HCT116 (cell line): ENCODE measurements around the gene SAMD1. TPM values are rescaled to one million over a fixed set of nuclear protein-coding genes. Genes with fewer than 3 reads are reported as not detected.

Source experiments
- ATAC-seq: fragments of 200-7000 bp; cut with Tn5 transposase; 2 replicates; pipeline ENCODE4 v1.9.1; 2020; ENCODE audit warnings: mild to moderate bottlenecking, moderate library complexity
- BruUV-seq: library from RNA; stranded (reverse); fragments of 400-500 nt; replicated peaks from 2 replicates; lab custom pipeline; 2021; lab: Mats Ljungman, UMichigan
- CTCF ChIA-PET: fragments of 300-600 bp; sonication (Branson Sonifier 250); formaldehyde crosslinking; loops from one replicate; lab custom pipeline; 2021; ENCODE audit warnings: antibody characterized with exemption; lab: Charles Lee
- POLR2A ChIA-PET: fragments of 300-600, 350-600 bp; sonication (Branson Sonifier 250); formaldehyde crosslinking; loops from one replicate; lab custom pipeline; 2021; ENCODE audit warnings: antibody characterized with exemption; lab: Charles Lee
- RAD21 ChIA-PET, 2 experiments: fragments of 300-600 bp; sonication (Branson Sonifier 250); formaldehyde crosslinking; loops; one replicate each; lab custom pipeline; 2023; ENCODE audit warnings: low total read pairs in 2 of 2; ENCODE audit not compliant: uncharacterized antibody in 2 of 2, unreplicated experiment in 2 of 2, low non-redundant PET in 1 of 2; lab: Charles Lee
- DNase-seq: peaks from one replicate; pipeline ENCODE4 v3.0.0-alpha.2; 2010; ENCODE audit warnings: low read depth, low spot score
- H2AFZ ChIP-seq: fragments of 200-600 bp; shearing (Covaris generic), sonication (generic); 2 replicates; pipeline ENCODE4 v1.6.1; 2017; ENCODE audit warnings: low read depth, mixed run types, mixed read lengths, antibody characterized with exemption, low read length; ENCODE audit not compliant: poor library complexity, severe bottlenecking
- H3K27ac ChIP-seq: 2 replicates; pipeline ENCODE4 v1.5.1; 2012; ENCODE audit warnings: low read depth, low read length
- H3K27me3 ChIP-seq: fragments of 200-600 bp; sonication (generic); 2 replicates; pipeline ENCODE4 v1.6.1; 2016; ENCODE audit warnings: mixed run types, low read length, mixed read lengths; ENCODE audit not compliant: insufficient read depth
- H3K36me3 ChIP-seq, 2 experiments: fragments of 200-500 bp in 1 of 2; fragments of 200-600 bp in 1 of 2; sonication (Bioruptor generic) in 1 of 2; sonication (generic) in 1 of 2; 2 replicates each; pipeline versions ENCODE4 v1.5.1 to v1.6.1; 2014 to 2016; ENCODE audit warnings: low read length in 2 of 2, inconsistent platforms in 1 of 2, mixed read lengths in 1 of 2, mixed run types in 1 of 2; ENCODE audit not compliant: insufficient read depth in 2 of 2, control insufficient read depth in 1 of 2
- H3K4me1 ChIP-seq, 2 experiments: fragments of 200-600 bp in 1 of 2; sonication (generic) in 1 of 2; 2 replicates each; pipeline versions ENCODE4 v1.5.1 to v1.6.1; 2012 to 2017; ENCODE audit warnings: low read length in 2 of 2, inconsistent platforms in 1 of 2, mild to moderate bottlenecking in 1 of 2, mixed read lengths in 1 of 2, mixed run types in 1 of 2, moderate library complexity in 1 of 2; ENCODE audit not compliant: insufficient read depth in 2 of 2, control insufficient read depth in 1 of 2
- H3K4me2 ChIP-seq: fragments of 200-600 bp; sonication (generic); 2 replicates; pipeline ENCODE4 v1.6.1; 2017; ENCODE audit warnings: mixed run types, low read length, mixed read lengths
- H3K4me3 ChIP-seq, 2 experiments: fragments of 200-600 bp in 1 of 2; sonication (generic) in 1 of 2; replicated peaks in 1 of 2; 2 replicates each; pipeline ENCODE4 v1.5.1; 2011 to 2016; ENCODE audit warnings: low read length in 2 of 2, control low read depth in 1 of 2, low read depth in 1 of 2, mild to moderate bottlenecking in 1 of 2, mixed read lengths in 1 of 2, mixed run types in 1 of 2
- H3K79me2 ChIP-seq: fragments of 200-600 bp; sonication (generic); 2 replicates; pipeline ENCODE4 v1.6.1; 2017; ENCODE audit warnings: mild to moderate bottlenecking, mixed run types, low read length, moderate library complexity, mixed read lengths; ENCODE audit not compliant: insufficient read depth
- H3K9ac ChIP-seq: fragments of 200-600 bp; sonication (generic); 2 replicates; pipeline ENCODE4 v1.6.1; 2016; ENCODE audit warnings: low read length, mixed read lengths
- H3K9me2 ChIP-seq: fragments of 200-600 bp; sonication (generic), shearing (Covaris generic); 2 replicates; pipeline ENCODE4 v1.6.1; 2017; ENCODE audit warnings: mixed run types, mild to moderate bottlenecking, moderate library complexity; ENCODE audit not compliant: insufficient read depth
- H3K9me3 ChIP-seq, 2 experiments: fragments of 200-500 bp in 1 of 2; fragments of 200-600 bp in 1 of 2; sonication (Bioruptor generic) in 1 of 2; sonication (generic) in 1 of 2; 2 replicates each; pipeline ENCODE4 v1.6.1; 2014 to 2017; ENCODE audit warnings: low read length in 2 of 2, mixed read lengths in 2 of 2, inconsistent platforms in 1 of 2, low read depth in 1 of 2, mild to moderate bottlenecking in 1 of 2, mixed run types in 1 of 2, moderate library complexity in 1 of 2; ENCODE audit not compliant: control insufficient read depth in 1 of 2, insufficient read depth in 1 of 2
- H4K20me1 ChIP-seq: fragments of 200-600 bp; sonication (generic), shearing (Covaris generic); 2 replicates; pipeline ENCODE4 v1.6.1; 2017; ENCODE audit warnings: mixed run types, mild to moderate bottlenecking, moderate library complexity; ENCODE audit not compliant: insufficient read depth
- CTCF ChIP-seq, 3 experiments: fragments of 200-600 bp in 1 of 3; sonication (generic) in 1 of 3; IDR thresholded peaks in 2 of 3; conservative IDR thresholded peaks in 1 of 3; 2 replicates each; pipeline ENCODE4 v1.5.1; 2012 to 2017; ENCODE audit warnings: low read depth in 2 of 3, low read length in 2 of 3, antibody characterized with exemption in 1 of 3, borderline replicate concordance in 1 of 3, control low read depth in 1 of 3, mild to moderate bottlenecking in 1 of 3, mixed read lengths in 1 of 3, mixed run types in 1 of 3, moderate library complexity in 1 of 3; ENCODE audit not compliant: insufficient read depth in 1 of 3
- EGR1 ChIP-seq: IDR thresholded peaks from 2 replicates; pipeline ENCODE4 v1.6.1; 2012; ENCODE audit warnings: low read depth
- ELF1 ChIP-seq: IDR thresholded peaks from 2 replicates; pipeline ENCODE4 v1.6.1; 2012; ENCODE audit warnings: low read depth, borderline replicate concordance
- EZH2 ChIP-seq: fragments of 200-600 bp; sonication (generic); IDR thresholded peaks from 2 replicates; pipeline ENCODE4 v1.6.1; 2017; ENCODE audit warnings: antibody characterized with exemption, mixed run types
- JUND ChIP-seq: IDR thresholded peaks from 2 replicates; pipeline ENCODE4 v1.6.1; 2012
- MAX ChIP-seq: IDR thresholded peaks from 2 replicates; pipeline ENCODE4 v1.6.1; 2012
- POLR2A ChIP-seq: IDR thresholded peaks from 2 replicates; pipeline ENCODE4 v1.7.0; 2011; ENCODE audit warnings: borderline replicate concordance; ENCODE audit not compliant: insufficient read depth, insufficient read length; ENCODE audit errors: extremely low read depth
- POLR2AphosphoS5 ChIP-seq: IDR thresholded peaks from 2 replicates; pipeline ENCODE4 v1.6.1; 2011; ENCODE audit warnings: mild to moderate bottlenecking, low read depth, low read length, moderate library complexity
- RAD21 ChIP-seq: IDR thresholded peaks from 2 replicates; pipeline ENCODE4 v1.6.1; 2012; ENCODE audit warnings: low read depth, mild to moderate bottlenecking
- REST ChIP-seq: IDR thresholded peaks from 2 replicates; pipeline ENCODE4 v1.6.1; 2012; ENCODE audit warnings: low read depth
- SIN3A ChIP-seq: IDR thresholded peaks from 2 replicates; pipeline ENCODE4 v1.6.1; 2012; ENCODE audit warnings: low read depth
- SRF ChIP-seq: IDR thresholded peaks from 2 replicates; pipeline ENCODE4 v1.6.1; 2012; ENCODE audit warnings: low read depth
- TCF7L2 ChIP-seq: IDR thresholded peaks from 2 replicates; pipeline ENCODE4 v1.7.0; 2011; ENCODE audit warnings: borderline replicate concordance, inconsistent platforms; ENCODE audit not compliant: insufficient read depth, insufficient read length; ENCODE audit errors: extremely low read depth
- ZFX ChIP-seq: fragments of 450-650 bp; IDR thresholded peaks from 2 replicates; pipeline ENCODE4 v1.6.1; 2017
- intact Hi-C: fragments of 100-400 bp; cut with micrococcal nuclease; formaldehyde crosslinking; loops from 2 replicates; pipeline ENCODE4 v1.10.0; 2022
- total RNA-seq: library from RNA; stranded (reverse); gene quantifications from one replicate; pipeline ENCODE4 v1.2.1, GENCODE V29; 2021; ENCODE audit not compliant: unreplicated experiment

The SAMD1 gene
- total RNA-seq, 1 experiment from 2014 or later: 62.9 TPM

- POLR2A ChIA-PET: no interaction called here
- Histone ChIP-seq H3K27me3 (no peaks in the 10 kb centered on the region), H3K9me2 (no peaks in the 10 kb centered on the region), H3K27ac (no peak overlapping the region), H2AFZ (no peak overlapping the region), H4K20me1 (no peaks in the 10 kb centered on the region), H3K36me3 (peaks cover 6 to 14% of the 10 kb centered on the region in 2 experiments; a peak in 3 of 4 replicates), H3K4me1 (peaks cover 7 to 9% of the 10 kb centered on the region in 2 experiments), H3K4me2 (no peak overlapping the region), H3K9ac (no peak overlapping the region), H3K9me3 (peaks cover 3 to 7% of the 10 kb centered on the region in 2 experiments; a peak in 1 of 4 replicates), H3K4me3 (no peak overlapping the region), H3K79me2 (no peaks in the 10 kb centered on the region)
- no peak for TF ChIP-seq JUND
- peak; percentile 39; the same call in 1 of the 2 replicates for TF ChIP-seq RAD21
- TF ChIP-seq CTCF (IDR thresholded peaks at IDR 0.05 in 2 of 3, conservative IDR thresholded peaks at IDR 0.05 in 1 of 3; ENCODE audit: borderline replicate concordance in 1 of 3, insufficient read depth in 1 of 3, low read depth in 2 of 3, low read length in 2 of 3): peak in 2 of 3 experiments; percentile 31 to 45; a peak in 4 of 6 replicates
- no peak for DNase-seq
- peak; percentile 47 for ATAC-seq
- RAD21 ChIA-PET: no interaction called here
- no TSS peak for BruUV-seq
- CTCF ChIA-PET: interaction anchor here (1.3 kb wide), 1 partner anchor 22 kb away, joined by 3 read pairs; no protein-coding TSS in a partner anchor
- intact Hi-C loops: no loop called here
Measured at GRCh38 chr19:14096272-14096992, 5.9 kb upstream of the SAMD1 start.

GRCh38 chr19:14094854-14095253 is 4.3 kb upstream of the SAMD1 start:
- Histone ChIP-seq H3K9me3 (peaks cover 3 to 7% of the 10 kb centered on the region in 2 experiments; a peak in 1 of 4 replicates), H3K4me2 (no peak overlapping the region), H3K79me2 (no peaks in the 10 kb centered on the region), H3K9me2 (no peaks in the 10 kb centered on the region), H3K36me3 (peaks cover 4 to 6% of the 10 kb centered on the region in 2 experiments; a peak in 3 of 4 replicates), H3K27me3 (no peaks in the 10 kb centered on the region), H4K20me1 (no peaks in the 10 kb centered on the region), H3K27ac (no peak overlapping the region), H3K9ac (no peak overlapping the region), H2AFZ (no peak overlapping the region), H3K4me3 (no peak overlapping the region), H3K4me1 (peaks cover 7 to 13% of the 10 kb centered on the region in 2 experiments)
- TSS peak; percentile 13 for BruUV-seq
- ATAC-seq (no peak), DNase-seq (no peak)
- intact Hi-C loops: no loop called here
- RAD21 ChIA-PET: no interaction called here
- POLR2A ChIA-PET: interaction anchor here (0.6 kb wide), 1 partner anchor 327 kb away, joined by 3 read pairs; no protein-coding TSS in a partner anchor
- CTCF ChIA-PET: no interaction called here
- TF ChIP-seq REST (no peak), POLR2A (no peak), JUND (no peak), EZH2 (no peak), MAX (no peak), SIN3A (no peak), SRF (no peak), RAD21 (no peak), TCF7L2 (no peak), ELF1 (no peak), POLR2AphosphoS5 (no peak), ZFX (no peak), EGR1 (no peak)
